ENCODE measurements around the gene HIGD1B.

GRCh38 chr17:44867841-44868240 lies 20.2 kb downstream of the HIGD1B start:
- no peak for TF ChIP-seq CTCF (conservative IDR thresholded peaks at IDR 0.05; ENCODE audit: low read depth, low read length)
- no peak for TF ChIP-seq SMC3 (IDR thresholded peaks at IDR 0.05; ENCODE audit: low read depth, low read length)
- TF ChIP-seq MAZ (IDR thresholded peaks at IDR 0.05; ENCODE audit: borderline replicate concordance, low read depth, low read length) = no peak
- TF ChIP-seq MXI1 (IDR thresholded peaks at IDR 0.05; ENCODE audit: borderline replicate concordance, low read depth, low read length) = no peak
- no peak for TF ChIP-seq RCOR1 (IDR thresholded peaks at IDR 0.05; ENCODE audit: insufficient replicate concordance, low read length)
- TF ChIP-seq POLR2A (IDR thresholded peaks at IDR 0.05; ENCODE audit: low read depth, low read length) = no peak
- no peak for TF ChIP-seq BHLHE40 (IDR thresholded peaks at IDR 0.05; ENCODE audit: low read depth, low read length)

Measured in IMR-90 (cell line).